Activated CD8-positive, alpha-beta memory T cell treated with anti-CD3 and anti-CD28 coated beads for 24 hours (primary cell): ENCODE data around the gene PDE3B.
"Not testable (repeated sequence)": the region's sequence is repeated elsewhere in the genome, so short reads cannot be mapped to it uniquely, and the experiment has no call there.

Source experiments
- DNase-seq: peaks from one replicate; pipeline ENCODE4 v3.0.0-alpha.2; 2020

The PDE3B gene

DNA sequence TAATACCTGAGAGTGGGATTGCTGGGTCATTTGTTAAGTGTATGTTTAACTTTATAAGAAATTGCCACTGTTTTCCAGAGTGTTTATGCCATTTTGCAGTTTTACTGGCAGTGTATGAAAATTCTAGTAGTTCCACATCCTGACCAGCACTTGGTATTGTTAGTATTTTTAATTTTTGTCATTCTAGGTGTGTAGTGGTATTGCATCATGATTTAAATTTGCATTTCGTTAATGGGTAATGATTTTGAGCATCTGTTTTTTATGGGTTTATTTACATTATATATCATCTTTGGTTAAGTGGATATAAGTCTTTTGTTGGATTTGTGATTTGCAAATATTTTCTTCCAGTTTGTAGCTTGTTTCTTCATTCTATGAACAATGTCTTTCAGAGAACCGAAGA lies 34.7 kb downstream of the PDE3B start:
- no peak for DNase-seq

DNA sequence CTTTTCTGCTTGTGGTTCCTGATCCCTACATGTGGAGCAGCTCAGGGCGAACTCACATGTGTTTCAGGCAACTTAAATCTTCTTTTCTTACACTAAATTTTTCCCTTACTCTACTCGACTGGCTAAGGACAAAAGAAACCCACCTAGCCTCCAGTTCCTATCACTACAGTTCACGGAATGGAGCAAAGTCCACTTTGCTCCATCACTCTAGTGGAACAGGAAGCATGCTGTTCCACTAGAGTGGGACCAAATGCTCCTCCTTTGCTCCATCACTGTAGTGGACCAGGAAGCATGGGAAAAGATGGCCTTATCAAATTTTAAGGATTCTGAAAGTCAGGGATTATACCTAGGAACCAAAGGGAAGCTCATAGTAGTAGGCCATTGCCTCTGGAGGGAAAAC lies 36.1 kb downstream of the PDE3B start:
- DNase-seq = no peak

DNA sequence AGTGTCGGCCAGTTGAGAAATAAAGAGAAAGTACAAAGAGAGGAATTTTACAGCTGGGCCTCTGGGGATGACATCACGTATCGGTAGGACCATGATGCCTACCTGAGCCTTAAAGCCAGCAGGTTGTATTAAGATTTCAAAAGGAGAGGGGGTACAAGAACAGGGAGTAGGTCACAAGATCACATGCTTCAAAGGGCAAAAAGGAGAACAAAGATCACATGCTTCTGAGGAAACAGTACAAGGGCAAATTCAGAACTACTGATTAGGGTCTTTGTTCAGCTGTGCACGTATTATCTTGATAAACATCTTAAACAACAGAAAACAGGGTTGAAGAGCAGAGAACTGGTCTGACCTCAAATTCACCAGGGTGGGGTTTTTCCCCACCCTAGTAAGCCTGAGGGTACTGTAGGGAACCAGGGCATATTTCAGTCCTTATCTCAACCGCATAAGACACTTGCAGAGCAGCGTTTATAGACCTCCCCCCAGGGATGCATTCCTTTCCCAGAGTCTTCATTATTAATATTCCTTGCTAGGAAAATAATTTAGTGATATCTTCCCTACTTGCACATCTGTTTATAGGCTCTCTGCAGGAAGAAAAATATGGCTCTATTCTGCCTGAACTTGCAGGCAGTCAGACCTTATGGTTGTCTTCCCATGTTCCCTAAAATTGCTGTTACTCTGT lies 40.8 kb downstream of the PDE3B start:
- not testable (repeated sequence) for DNase-seq

GRCh38 chr11:14687456-14687855 lies 43.9 kb downstream of the PDE3B start:
- no peak for DNase-seq

DNA sequence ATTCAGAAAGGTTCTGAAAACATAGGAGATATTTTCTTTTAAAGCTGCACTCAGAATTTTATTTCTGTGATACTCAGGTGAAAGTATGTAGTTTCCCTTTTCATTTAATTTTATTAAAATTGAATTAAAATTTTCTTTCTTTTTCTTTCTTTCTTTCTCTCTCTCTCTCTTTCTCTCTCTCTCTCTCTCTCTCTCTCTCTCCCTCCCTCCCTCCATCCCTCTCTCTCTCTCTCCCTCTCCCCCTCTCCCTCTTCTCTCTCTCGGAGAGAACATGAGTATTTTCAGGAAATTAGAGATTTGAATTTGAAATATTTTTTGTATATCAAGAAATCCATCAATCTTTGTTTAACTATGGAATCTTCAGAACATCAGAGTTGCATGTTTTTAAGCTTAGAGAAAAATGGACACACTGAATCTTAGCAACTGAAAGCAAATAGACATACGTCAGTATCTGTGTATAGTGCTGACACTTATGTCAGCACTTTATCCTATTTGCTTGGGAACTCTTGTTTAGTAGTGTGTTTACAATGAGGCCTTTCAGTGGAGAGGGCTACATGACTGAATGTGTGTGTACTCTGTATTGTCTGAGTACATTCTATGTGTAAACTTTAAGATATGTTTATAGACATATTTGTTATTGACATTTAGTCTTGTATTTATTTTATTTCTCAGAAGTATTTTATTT lies 44.5 kb downstream of the PDE3B start:
- DNase-seq = no peak

- DNase-seq = not testable (repeated sequence)
These were observed 52.1 kb downstream of the PDE3B start for GRCh38 chr11:14695656-14696055.

DNA sequence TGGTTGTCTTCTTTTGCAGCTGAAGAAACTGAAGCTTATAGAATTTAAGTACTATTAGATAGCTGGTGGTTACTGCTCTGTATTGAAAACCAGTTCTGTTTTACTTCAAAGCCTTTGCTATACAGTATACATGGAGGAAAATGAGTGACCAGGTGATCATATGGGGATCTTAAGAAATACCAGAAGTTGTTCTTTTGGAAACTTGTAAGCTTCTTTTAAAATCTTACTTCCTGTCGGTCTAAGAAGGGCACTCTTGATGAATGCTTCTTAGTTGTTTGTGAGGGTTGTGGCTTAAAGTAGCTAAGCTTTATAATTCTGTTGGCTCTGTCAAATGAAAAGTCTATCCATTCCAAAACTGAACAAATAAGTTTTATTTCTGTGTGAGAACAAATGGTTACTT lies 55.2 kb downstream of the PDE3B start:
- DNase-seq = no peak

- no peak for DNase-seq
These were observed 57.0 kb downstream of the PDE3B start for GRCh38 chr11:14700593-14700992.

GRCh38 chr11:14702760-14703159 lies 59.2 kb downstream of the PDE3B start:
- no peak for DNase-seq

DNA sequence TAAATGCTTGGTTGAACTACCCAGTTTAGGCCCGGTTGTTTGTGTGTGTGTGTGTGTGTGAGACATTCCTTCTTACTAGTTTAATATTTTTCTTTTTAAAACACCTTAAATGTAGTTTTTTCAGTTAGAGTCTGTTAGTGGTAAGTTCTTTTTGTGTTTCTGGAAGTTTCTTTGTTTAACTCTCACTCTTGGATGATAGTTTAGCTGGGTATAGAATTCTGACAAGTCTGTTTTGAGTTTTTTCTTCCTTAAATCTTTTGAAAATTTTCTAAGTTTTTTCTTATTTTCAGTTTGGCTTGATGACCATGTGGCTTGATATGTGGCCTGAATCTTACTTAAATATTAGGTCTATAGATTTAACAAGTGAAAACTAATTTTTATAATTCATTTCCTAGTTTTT lies 60.1 kb downstream of the PDE3B start:
- no peak for DNase-seq

- DNase-seq = no peak
These were observed 61.5 kb downstream of the PDE3B start for GRCh38 chr11:14705067-14705466.

GRCh38 chr11:14713496-14714244 lies 70.1 kb downstream of the PDE3B start:
- DNase-seq = no peak

DNA sequence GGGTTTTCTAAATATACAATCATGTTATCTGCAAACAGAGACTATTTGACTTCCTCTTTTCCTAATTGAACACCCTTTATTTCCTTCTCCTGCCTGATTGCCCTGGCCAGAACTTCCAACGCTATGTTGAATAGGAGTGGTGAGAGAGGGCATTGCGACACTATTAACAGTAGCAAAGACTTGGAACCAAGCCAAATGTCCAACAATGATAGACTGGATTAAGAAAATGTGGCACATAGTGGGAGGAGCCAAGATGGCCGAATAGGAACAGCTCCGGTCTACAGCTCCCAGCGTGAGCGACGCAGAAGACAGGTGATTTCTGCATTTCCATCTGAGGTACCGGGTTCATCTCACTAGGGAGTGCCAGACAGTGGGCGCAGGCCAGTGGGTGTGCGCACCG lies 72.1 kb downstream of the PDE3B start:
- not testable (repeated sequence) for DNase-seq

DNA sequence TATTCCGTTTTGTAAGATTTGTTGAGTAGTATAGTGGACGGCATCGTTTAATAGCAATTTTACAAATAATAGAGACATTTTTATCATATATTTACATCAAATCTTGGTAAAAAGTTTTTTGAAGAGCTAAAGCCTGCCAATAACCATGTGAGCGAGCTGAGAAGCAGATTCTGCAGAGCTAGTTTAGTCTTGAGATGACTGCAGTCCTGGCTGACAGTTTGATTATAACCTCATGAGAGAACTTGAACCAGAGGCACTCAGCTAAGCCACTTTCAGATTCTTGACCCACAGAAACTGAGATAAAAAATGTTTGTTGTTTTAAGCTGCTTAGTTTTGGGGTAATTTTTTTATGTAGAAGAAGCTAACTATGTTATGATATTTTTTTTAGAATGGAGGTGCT lies 78.9 kb downstream of the PDE3B start:
- no peak for DNase-seq

DNA sequence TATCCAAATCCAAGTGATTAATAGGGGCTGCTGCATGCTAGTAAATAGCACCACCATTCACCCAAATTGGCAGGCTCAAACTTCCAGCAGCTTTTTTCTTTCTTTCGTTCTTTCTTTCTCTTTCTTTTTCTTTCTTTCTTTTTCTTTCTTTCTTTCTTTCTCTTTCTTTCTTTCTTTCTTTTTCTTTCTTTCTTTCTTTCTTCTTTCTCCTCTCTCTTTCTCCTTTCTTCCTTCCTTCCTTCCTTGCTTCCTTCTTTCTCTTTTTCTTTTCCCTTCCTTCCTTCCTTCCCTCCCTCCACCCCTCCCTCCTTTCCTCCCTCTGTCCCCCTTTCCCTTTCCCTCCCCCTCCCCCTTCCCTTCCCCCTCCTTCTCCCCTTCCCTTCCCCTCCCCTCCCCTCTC lies 81.5 kb downstream of the PDE3B start:
- DNase-seq = no peak

GRCh38 chr11:14727215-14727614 lies 83.6 kb downstream of the PDE3B start:
- no peak for DNase-seq

- DNase-seq = no peak
These were observed 84.1 kb downstream of the PDE3B start for GRCh38 chr11:14727746-14728145.

DNA sequence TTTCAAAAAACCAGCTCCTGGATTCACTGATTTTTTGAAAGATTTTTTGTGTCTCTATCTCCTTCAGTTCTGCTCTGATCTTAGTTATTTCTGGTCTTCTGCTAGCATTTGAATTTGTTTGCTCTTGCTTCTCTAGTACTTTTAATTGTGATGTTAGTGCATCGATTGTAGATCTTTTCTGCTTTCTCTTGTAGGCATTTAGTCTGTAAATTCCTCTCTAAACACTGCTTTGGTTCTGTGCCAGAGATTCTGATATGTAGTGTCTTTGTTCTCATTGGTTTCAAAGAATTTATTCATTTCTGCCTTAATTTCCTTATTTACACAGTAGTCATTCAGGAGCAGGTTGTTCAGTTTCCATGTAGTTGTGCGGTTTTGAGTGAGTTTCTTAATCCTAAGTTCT lies 96.9 kb downstream of the PDE3B start:
- not testable (repeated sequence) for DNase-seq

GRCh38 chr11:14741195-14741594 lies 97.6 kb downstream of the PDE3B start:
- no peak for DNase-seq

DNA sequence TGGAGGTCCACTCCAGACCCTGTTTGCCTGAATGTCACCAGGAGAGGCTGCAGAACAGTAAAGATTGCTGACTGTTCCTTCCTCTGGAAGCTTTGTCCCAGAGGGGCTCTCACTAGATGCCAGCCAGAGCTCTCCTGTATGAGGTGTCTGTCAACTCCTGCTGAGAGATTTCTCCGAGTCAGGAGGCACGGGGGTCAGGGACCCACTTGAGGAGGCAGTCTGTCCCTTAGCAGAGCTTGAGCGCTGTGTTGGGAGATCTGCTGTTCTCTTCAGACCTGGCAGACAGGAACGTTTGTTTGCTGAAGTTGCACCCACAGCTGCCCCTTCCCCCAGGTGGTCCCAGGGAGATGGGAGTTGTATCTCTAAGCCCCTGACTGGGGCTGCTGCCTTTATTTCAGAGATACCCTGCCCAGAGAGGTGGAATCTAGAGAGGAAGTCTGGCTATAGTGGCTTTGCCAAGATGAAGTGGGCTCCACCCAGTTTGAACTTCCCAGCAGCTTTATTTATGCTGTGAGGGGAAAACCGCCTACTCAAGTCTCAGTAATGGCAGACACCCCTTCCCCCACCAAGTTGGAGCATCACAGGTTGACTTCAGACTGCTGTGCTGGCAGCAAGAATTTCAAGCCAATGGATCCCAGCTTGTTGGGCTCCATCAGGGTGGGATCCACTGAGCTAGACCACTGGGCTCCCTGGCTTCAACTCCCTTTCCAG lies 99.4 kb downstream of the PDE3B start:
- no peak for DNase-seq

GRCh38 chr11:14743667-14744066 lies 100.1 kb downstream of the PDE3B start:
- DNase-seq = not testable (repeated sequence)

DNA sequence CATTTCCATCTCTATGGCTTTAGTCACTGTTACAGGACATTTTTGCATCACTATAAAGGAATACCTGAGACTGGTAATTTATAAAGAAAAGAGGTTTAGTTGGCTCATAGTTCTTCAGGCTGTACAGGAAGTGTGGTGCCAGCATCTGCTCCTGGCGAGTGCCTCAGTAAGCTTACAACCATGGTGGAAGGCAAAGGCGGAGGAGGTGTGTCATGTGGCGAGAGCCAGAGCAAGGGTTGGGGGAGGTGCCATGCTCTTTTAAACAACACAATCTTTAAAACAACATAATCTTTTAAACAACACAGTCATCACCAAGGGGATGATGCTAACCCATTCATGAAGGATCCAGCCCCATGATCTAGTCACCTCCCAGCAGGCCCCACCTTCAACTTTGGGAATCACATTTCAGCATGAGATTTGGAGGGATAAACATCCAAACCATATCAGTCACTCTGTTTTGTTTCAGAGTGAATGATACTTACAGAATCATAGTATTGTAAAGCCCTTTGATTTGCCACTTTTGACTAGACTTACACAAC lies 103.3 kb downstream of the PDE3B start:
- DNase-seq = no peak

DNA sequence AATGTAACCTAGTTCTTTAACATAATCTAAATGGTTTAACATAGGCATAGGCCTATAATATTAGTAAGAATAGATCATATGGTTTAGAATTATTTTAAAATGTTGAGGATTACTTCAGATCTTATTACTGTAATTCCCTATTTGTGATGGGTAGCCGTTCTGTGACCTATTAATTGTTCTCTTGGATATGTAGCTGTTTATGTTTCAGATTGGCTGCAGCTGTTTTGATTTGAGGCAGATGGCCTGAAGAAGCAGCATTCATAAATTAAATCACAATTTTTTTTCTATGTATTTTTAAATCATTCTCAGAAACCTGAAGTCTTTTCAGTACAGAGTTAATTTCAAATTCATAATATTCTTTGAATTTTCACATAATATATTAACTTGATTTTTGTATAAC lies 104.5 kb downstream of the PDE3B start:
- no peak for DNase-seq
